ENCODE data around the gene ANK2. TPM values are rescaled to one million over a fixed set of nuclear protein-coding genes. Genes with fewer than 3 reads are reported as not detected.

Gene ANK2
- total RNA-seq, 1 donor from 2014 or later: 1,513 TPM

DNA sequence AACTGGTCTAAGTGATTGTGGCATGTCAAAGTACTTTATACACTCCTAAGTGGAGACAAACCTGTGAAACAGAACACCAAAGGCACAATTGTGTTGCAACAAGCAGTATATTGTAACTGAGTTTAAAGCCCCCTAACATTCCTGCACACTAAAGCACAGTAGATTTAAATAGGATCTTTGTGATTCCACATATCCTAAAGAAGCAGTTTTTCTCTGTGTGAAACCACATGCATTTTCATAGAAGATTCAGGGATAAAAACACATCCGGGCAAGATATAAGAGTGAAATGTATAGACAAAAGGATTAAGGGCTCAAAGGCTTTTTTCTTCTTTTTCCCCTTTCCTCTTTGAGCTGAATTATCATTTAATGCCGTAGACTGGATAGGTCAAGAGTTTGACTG lies 82.2 kb downstream of the ANK2 start:
- TF ChIP-seq, protein P1, sequence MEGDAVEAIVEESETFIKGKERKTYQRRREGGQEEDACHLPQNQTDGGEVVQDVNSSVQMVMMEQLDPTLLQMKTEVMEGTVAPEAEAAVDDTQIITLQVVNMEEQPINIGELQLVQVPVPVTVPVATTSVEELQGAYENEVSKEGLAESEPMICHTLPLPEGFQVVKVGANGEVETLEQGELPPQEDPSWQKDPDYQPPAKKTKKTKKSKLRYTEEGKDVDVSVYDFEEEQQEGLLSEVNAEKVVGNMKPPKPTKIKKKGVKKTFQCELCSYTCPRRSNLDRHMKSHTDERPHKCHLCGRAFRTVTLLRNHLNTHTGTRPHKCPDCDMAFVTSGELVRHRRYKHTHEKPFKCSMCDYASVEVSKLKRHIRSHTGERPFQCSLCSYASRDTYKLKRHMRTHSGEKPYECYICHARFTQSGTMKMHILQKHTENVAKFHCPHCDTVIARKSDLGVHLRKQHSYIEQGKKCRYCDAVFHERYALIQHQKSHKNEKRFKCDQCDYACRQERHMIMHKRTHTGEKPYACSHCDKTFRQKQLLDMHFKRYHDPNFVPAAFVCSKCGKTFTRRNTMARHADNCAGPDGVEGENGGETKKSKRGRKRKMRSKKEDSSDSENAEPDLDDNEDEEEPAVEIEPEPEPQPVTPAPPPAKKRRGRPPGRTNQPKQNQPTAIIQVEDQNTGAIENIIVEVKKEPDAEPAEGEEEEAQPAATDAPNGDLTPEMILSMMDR (IDR thresholded peaks at IDR 0.05; ENCODE audit: partially characterized antibody, unreplicated experiment): no peak
- no peaks in the 10 kb centered on the region for H3K36me3 Mint-ChIP-seq (ENCODE audit: unreplicated experiment)
- peaks cover 11% of the 10 kb centered on the region for H3K27me3 Mint-ChIP-seq (ENCODE audit: unreplicated experiment)
- DNase-seq: no peak
- peaks cover 9% of the 10 kb centered on the region for H3K4me1 Mint-ChIP-seq (ENCODE audit: low read depth, unreplicated experiment)
- H3K4me3 Mint-ChIP-seq (ENCODE audit: unreplicated experiment): no peak overlapping the region
- H3K27ac Mint-ChIP-seq (ENCODE audit: unreplicated experiment): no peak overlapping the region
- H3K9me3 Mint-ChIP-seq (ENCODE audit: unreplicated experiment): peaks cover 9% of the 10 kb centered on the region

DNA sequence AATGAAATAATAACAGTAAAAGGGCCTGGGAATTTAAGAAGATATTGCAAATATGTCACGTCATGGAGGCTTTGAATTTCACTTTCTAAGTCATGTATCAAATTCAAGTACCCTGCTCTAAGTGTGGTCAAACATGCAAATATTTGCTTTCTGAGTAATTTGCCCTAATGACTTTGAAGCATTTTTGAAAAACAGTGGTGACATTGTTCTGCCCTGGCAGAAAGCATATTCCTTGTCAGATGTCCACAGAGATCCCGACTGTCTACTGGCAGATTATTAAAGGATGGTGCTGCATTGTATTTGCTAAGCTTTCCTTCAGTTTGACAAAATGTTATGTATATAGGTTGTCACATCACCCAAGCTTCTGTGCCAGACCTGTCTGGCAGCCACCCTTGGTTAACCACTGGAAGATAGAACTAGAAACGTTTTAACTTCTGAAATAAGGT lies 92.5 kb downstream of the ANK2 start:
- Mint-ChIP-seq H3K4me3 (ENCODE audit: unreplicated experiment) (no peak overlapping the region), H3K27me3 (ENCODE audit: unreplicated experiment) (peaks cover 9% of the 10 kb centered on the region), H3K36me3 (ENCODE audit: unreplicated experiment) (no peaks in the 10 kb centered on the region), H3K27ac (ENCODE audit: unreplicated experiment) (peak overlapping the region; percentile 70), H3K4me1 (ENCODE audit: low read depth, unreplicated experiment) (peaks cover 51% of the 10 kb centered on the region), H3K9me3 (ENCODE audit: unreplicated experiment) (peaks cover 12% of the 10 kb centered on the region)
- DNase-seq: no peak
- TF ChIP-seq, protein P1 (IDR thresholded peaks at IDR 0.05; ENCODE audit: partially characterized antibody, unreplicated experiment): no peak

- H3K36me3 Mint-ChIP-seq (ENCODE audit: unreplicated experiment): no peaks in the 10 kb centered on the region
- H3K4me3 Mint-ChIP-seq (ENCODE audit: unreplicated experiment): no peak overlapping the region
- no peak for DNase-seq
- peaks cover 54% of the 10 kb centered on the region for H3K4me1 Mint-ChIP-seq (ENCODE audit: low read depth, unreplicated experiment)
- H3K27ac Mint-ChIP-seq (ENCODE audit: unreplicated experiment): peak overlapping the region; percentile 70
- peaks cover 12% of the 10 kb centered on the region for H3K9me3 Mint-ChIP-seq (ENCODE audit: unreplicated experiment)
- TF ChIP-seq, protein P1 (IDR thresholded peaks at IDR 0.05; ENCODE audit: partially characterized antibody, unreplicated experiment): no peak
- peaks cover 9% of the 10 kb centered on the region for H3K27me3 Mint-ChIP-seq (ENCODE audit: unreplicated experiment)
Observed at GRCh38 chr4:113142351-113142750, 92.9 kb downstream of the ANK2 start.

- H3K9me3 Mint-ChIP-seq (ENCODE audit: unreplicated experiment): peaks cover 12% of the 10 kb centered on the region
- H3K36me3 Mint-ChIP-seq (ENCODE audit: unreplicated experiment): no peaks in the 10 kb centered on the region
- TF ChIP-seq, protein P1 (IDR thresholded peaks at IDR 0.05; ENCODE audit: partially characterized antibody, unreplicated experiment): no peak
- H3K27me3 Mint-ChIP-seq (ENCODE audit: unreplicated experiment): peaks cover 15% of the 10 kb centered on the region
- peaks cover 66% of the 10 kb centered on the region for H3K4me1 Mint-ChIP-seq (ENCODE audit: low read depth, unreplicated experiment)
- peak overlapping the region; percentile 33 for H3K4me3 Mint-ChIP-seq (ENCODE audit: unreplicated experiment)
- DNase-seq: no peak
- no peak overlapping the region for H3K27ac Mint-ChIP-seq (ENCODE audit: unreplicated experiment)
Observed at GRCh38 chr4:113144091-113144490, 94.6 kb downstream of the ANK2 start.

DNA sequence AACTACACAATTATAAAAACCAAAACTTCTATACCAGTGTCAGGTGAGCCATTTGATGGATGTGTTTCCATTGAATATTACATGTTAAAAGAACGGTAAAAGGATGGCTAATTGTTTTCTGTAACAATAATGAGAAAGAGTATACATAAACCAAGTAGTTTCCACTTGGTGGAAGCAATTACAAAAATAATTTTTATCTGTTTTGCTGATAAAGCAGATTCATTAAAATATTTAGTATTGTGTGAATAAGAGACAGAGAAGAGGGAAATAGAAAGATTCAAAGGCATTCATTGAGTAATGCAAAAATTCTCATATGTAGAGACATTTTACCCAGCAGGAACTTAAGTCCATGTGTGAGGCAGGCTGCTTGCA lies 95.7 kb downstream of the ANK2 start:
- H3K4me3 Mint-ChIP-seq (ENCODE audit: unreplicated experiment): peak overlapping the region; percentile 79
- H3K27me3 Mint-ChIP-seq (ENCODE audit: unreplicated experiment): peaks cover 15% of the 10 kb centered on the region

More for the DNA sequence above, 95.7 kb downstream of the ANK2 start:
- Mint-ChIP-seq H3K27ac (ENCODE audit: unreplicated experiment) (peak overlapping the region; percentile 98), H3K4me1 (ENCODE audit: low read depth, unreplicated experiment) (peaks cover 64% of the 10 kb centered on the region), H3K36me3 (ENCODE audit: unreplicated experiment) (no peaks in the 10 kb centered on the region), H3K9me3 (ENCODE audit: unreplicated experiment) (peaks cover 10% of the 10 kb centered on the region)
- DNase-seq: no peak
- TF ChIP-seq, protein P1 (IDR thresholded peaks at IDR 0.05; ENCODE audit: partially characterized antibody, unreplicated experiment): no peak

All from glutamatergic neuron (in vitro differentiated cells).